ENCODE data around the gene CLDN4.
"Not testable (repeated sequence)": the region's sequence is repeated elsewhere in the genome, so short reads cannot be mapped to it uniquely, and the experiment has no call there.

CLDN4 gene

DNA sequence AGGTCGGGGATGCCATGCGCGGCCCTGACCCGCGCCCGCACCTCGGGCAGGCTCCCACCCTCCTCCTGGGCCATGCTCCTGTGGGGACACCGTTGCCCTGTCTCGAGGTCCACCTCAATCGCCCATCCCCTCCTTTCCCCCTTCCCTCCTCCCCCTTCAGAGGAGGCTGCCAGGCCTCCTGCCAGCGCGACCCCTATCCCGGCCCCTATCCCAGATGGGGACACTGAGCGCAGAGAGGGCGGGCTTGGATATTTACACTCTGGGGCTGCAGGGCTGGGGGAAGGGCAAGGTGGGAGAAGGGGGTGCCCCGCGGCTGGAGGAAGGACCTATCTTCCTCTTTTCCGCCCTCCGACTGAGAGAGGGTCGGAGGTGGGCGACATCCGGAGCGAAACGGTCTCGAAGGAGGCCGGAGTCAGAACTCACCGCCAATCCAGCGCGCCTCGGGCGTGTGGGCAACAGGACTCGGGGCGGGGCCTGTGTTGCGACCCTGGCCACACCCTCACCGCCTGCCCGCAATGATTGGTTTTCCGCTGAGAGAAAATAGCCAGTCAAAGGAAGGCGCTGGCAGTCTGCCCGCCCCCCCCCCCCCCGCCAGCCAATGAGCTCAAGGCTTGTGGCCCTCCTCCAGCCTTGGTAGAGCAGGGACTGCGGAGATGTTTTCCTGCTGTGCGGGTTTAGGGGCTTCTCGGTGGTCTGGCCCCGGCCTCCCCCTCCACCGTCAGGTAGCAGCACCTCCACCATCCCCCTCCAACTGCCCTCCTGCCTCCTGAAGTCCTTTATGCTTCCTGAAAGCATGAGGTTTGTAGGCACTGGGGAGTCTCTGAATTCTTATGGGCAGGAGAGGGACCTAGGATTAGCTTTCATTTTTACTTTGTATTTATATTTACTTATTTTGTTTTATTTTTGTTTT lies 11.5 kb downstream of the CLDN4 start, which contains the start of gene METTL27:
METTL27 (minus strand) TSS at position 450 of the 910 bp plus-strand sequence; CDS start at position 74, 376 bp downstream.
- peak; percentile 84 to 89 (median 85) for DNase-seq (ENCODE audit: low read depth in 2 of 3, low spot score in 1 of 3)

GRCh38 chr7:73844131-73844547 lies 13.3 kb downstream of the CLDN4 start:
- no peak for DNase-seq (ENCODE audit: low read depth in 2 of 3, low spot score in 1 of 3)

- DNase-seq (ENCODE audit: low read depth in 2 of 3, low spot score in 1 of 3) = no peak
These were observed 14.2 kb downstream of the CLDN4 start for GRCh38 chr7:73844848-73845460.

- DNase-seq (ENCODE audit: low read depth in 2 of 3, low spot score in 1 of 3) = not testable (repeated sequence)
These were observed 15.0 kb downstream of the CLDN4 start for GRCh38 chr7:73845701-73846195.

DNA sequence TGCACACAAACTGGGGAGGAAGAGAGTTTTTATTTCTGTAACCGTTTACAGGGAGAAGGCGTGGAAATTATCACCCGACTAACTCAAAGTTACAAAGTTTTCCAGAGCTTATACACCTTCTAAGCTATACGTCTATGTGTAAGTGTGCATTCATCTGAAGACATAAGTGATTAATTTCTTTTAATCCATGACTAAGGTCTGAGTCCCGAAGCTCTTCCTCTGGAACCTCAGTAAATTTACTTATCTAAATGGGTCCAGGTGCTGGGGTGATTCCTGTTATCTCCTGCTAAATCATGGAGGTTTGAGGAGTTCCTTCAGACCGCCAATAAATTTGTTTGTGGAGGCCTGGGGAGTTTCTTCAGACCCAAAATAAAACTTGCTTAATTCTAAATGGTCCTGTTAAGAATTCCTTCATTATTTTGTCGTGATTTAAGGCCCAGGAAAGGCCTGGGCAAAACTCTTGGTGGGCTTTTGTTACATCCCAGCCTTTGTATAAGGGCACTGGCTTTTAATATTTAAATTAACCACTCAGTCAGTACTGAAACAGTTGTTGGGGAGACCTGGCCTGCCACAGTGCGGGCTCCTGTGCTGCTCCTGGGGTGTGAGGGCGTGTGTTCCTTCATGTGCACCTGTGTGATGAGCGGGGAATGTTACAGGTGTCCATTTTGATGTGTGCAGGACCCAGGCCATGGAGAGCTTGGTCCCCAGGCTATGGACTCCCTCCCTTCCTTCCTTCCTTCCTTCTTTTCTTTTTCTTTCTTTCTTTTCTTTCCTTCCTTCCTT lies 17.3 kb downstream of the CLDN4 start:
- no peak for DNase-seq (ENCODE audit: low read depth in 2 of 3, low spot score in 1 of 3)

DNA sequence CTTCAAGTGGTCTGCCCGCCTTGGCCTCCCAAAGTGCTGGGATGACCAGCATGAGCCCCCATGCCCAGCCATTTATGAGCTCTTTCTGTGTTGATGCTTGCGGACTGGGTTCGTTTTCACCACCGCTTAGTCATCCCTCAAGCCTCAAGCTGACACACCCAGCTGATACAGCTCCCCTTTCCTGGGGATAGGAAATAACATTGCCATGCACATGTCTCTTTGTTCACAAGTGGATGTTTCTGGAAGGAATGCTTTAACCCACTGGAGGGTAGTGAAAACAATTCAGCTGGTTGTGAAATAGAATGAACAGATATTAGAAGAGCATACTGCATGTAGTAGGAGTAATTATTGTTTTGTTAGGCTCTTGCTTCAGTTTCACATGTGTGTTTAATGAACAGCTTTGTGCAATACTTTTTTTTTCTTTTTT lies 20.0 kb downstream of the CLDN4 start:
- no peak for DNase-seq (ENCODE audit: low read depth in 2 of 3, low spot score in 1 of 3)

DNA sequence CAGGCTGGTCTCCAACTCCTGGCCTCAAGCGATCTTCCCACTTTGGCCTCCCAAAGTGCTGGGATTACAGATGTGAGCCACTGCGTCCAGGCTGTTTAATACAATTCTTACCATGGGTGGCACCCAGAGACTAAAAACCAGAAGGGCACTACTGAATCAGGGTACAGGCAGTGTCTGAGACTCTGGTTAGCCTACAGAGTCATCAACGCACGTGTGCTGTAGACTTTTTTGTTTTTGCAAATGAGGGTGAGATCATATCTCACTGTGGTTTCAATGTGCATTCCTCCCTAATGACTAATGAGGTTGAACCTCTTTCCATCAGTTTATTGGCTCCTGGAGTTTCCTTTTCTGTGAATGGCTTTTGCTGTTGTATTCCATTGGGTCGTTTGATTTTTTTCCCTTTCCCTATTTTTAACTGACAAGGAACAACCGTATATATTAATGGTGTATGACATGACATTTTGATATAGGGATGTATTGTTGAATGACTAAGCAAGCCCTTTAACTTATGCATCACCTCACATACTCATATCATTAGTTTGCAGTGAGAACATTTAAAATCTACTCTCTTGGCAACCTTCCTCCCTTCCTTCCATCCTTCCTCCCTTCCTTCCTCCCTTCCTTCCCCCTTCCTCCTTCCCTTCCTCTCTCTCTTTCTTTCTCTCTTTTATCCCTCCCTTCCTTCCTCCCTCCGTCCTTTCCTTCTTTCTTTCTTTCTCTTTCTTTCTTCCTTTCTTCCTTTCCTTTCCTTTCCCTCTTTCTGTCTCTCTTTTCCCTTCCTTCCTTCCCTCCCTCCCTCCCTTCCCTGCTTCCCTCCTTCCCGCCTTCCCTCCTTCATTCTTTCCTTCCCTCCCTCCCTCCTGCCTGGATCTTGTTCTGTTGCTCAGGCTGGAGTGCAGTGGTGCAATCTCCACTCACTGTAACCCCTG lies 20.9 kb downstream of the CLDN4 start:
- DNase-seq (ENCODE audit: low read depth in 2 of 3, low spot score in 1 of 3) = peak in 1 of 3 donors; percentile 62

- no peak for DNase-seq (ENCODE audit: low read depth in 2 of 3, low spot score in 1 of 3)
These were observed 21.7 kb downstream of the CLDN4 start for GRCh38 chr7:73852500-73852899.

DNA sequence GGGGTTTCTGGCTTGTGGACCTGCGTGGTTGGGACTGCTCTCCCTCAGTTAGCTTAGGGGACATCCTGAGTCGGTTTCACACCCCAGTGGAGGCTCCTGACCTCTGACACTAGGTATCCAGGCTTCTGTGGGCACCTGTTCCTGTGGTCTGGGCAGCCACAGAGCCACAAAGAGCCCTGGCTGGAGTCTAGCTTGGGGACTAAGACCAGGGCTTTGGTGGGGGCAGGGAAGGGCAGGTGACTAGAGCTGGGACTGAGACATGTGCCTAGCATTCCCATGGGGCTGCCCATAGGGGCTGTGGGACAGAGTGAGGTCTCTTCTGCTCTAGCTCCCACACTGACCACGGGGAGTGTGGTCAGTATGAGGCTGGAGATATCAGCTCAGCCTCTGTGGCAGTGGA lies 26.1 kb downstream of the CLDN4 start:
- no peak for DNase-seq (ENCODE audit: low read depth in 2 of 3, low spot score in 1 of 3)

DNA sequence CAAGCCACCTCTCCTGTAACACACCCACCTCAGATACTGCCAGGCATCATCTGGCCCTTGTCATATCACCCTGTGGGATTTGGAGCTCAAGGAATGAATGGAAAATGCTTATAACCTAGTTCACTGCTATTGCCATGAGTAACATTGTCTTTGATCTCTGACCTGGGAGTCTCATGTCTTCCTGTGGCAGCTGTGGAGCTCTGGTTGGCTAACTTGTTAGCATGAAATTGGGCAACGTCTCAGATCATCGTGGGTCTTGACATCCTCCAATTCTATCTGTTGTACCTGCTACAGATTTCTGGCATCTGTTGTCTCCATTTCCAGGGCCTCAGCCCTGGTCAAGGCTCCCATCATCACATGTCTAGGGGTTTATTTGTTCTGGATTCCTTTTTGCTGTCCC lies 28.0 kb downstream of the CLDN4 start:
- DNase-seq (ENCODE audit: low read depth in 2 of 3, low spot score in 1 of 3) = no peak

DNA sequence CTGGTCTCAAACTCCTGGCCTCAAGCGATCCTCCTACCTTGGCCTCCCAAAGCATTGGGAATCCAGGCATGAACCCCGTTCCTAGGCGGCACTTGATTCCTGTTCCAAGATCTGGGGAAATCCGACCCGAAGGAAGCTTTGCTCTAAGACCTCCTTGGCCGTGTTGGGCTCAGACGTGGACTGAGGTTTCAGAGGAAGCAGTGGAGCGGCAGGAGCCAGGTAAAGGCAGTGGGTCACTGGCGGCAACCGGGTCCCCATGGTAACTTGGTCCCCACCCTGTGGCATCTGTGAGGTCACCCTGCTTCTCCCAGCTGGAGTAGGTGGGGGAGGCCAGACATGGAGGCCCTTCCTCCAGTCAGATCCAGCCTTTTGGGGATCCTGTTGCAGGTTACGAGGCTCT lies 30.1 kb downstream of the CLDN4 start, which contains the start of gene TMEM270:
TMEM270 (plus strand) TSS at position 301 of the 400 bp plus-strand sequence; CDS start at position 337, 36 bp downstream.
- no peak for DNase-seq (ENCODE audit: low read depth in 2 of 3, low spot score in 1 of 3)

- no peak for DNase-seq (ENCODE audit: low read depth in 2 of 3, low spot score in 1 of 3)
These were observed 30.5 kb downstream of the CLDN4 start for GRCh38 chr7:73861305-73861704.

GRCh38 chr7:73864981-73865711 lies 34.4 kb downstream of the CLDN4 start:
- no peak for DNase-seq (ENCODE audit: low read depth in 2 of 3, low spot score in 1 of 3)

- DNase-seq (ENCODE audit: low read depth in 2 of 3, low spot score in 1 of 3) = no peak
These were observed 35.1 kb downstream of the CLDN4 start for GRCh38 chr7:73865738-73866445.

DNA sequence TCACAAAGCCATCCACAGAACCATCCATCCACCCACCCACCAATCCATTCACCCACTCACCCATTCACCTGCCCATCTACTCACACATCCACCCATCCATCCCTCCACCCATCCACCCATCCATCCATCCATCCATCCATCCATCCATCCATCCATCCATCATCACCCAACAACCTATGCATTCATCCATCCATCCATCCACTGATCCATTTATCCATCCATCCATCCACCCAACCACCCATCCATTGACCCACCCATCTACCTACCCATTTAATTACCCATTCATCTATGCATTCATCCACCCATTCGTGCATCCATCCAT lies 35.6 kb downstream of the CLDN4 start:
- DNase-seq (ENCODE audit: low read depth in 2 of 3, low spot score in 1 of 3) = no peak

DNA sequence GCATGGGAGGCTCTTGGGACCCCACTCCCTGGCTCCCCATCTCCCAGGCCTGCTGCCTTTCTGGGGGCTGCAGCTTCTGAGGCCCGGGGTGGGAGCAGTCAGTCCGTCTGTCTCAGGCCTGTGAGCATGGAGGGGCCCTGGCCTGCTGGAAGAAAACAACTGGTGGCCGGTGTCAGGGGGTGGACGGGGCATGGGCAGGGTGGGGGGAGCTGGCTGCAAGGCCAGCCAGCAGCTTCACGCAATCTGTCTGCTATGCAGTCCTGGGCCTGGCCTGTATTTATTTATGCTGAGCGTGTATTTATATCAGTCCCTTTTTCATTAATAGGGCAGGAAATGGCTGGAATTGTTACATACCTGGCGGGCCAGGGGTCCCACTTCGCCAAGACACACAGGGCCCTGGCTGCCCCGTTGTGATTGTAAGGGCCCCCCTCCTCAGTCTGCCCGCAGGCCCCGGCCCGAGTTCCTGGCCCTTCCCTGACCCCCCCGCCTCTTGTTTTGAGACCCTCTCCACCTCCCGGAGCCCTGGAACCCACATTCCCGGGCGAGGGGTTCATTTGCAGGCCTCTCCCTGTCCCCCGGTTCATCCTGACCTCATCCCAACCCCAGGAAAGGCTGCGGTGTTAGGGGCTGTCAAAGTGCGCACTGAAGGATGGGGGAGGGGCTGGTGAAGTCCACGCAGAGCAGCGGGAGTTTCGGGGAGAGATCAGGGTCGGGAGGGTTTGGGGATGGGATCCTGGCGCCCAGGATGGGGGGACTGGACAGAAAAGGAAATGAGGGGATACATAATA lies 38.4 kb downstream of the CLDN4 start:
- DNase-seq (ENCODE audit: low read depth in 2 of 3, low spot score in 1 of 3) = no peak

GRCh38 chr7:73870041-73870492 lies 39.3 kb downstream of the CLDN4 start:
- DNase-seq (ENCODE audit: low read depth in 2 of 3, low spot score in 1 of 3) = no peak
